ENCODE data around the gene EML3. TPM values are rescaled to one million over a fixed set of nuclear protein-coding genes. Genes with fewer than 3 reads are reported as not detected.

The EML3 gene
- total and polyA plus RNA-seq, 2 of the 13 experiments (the other 11 are each of a cell fraction or from before 2014, with no cell fraction given): 10.6 to 12.3 TPM

DNA sequence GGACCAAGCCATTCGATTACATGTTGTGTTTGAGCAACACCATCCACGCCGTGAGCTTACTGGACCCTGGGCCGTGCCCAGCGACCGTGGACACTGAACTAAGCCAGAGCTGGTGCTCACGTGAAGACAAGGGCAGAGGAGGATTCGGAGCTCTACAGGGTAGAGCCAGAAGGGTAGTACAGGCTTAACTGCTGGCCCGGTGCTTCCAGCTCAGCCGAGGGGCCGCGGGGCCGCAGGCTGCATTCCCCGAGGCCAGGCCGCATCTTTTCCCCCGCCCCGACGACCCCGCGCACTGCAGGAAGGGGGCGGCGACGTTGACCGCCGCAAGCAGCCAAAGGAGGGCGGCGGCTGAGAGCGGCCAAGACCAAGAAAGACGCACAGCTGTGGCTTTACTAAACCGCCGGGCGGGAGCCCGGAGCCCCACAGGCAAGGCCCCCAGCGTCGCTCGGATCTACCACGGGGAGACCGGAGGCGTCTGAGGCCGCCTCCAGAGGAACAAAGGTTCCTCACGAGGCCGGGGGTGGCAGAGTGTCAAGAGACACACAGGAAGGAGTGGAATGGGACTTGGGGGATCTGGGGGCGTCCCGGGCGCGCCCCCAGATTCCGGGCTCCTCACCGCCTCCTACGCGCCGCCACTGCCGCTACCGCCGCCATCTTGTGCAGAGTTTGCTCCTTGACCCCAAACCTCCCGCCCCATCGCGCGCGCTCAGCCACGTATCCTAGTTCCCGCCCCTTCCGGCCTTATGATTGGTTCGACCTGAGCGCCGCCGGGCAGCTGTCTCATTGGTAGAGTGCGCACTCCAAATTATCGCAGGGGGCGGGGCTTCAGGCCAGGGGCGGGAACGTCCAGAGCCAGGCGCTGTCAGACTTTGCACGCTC is 33.6 kb upstream of the EML3 start, which contains the start of gene GANAB (continued):
- TF ChIP-seq, protein P1, sequence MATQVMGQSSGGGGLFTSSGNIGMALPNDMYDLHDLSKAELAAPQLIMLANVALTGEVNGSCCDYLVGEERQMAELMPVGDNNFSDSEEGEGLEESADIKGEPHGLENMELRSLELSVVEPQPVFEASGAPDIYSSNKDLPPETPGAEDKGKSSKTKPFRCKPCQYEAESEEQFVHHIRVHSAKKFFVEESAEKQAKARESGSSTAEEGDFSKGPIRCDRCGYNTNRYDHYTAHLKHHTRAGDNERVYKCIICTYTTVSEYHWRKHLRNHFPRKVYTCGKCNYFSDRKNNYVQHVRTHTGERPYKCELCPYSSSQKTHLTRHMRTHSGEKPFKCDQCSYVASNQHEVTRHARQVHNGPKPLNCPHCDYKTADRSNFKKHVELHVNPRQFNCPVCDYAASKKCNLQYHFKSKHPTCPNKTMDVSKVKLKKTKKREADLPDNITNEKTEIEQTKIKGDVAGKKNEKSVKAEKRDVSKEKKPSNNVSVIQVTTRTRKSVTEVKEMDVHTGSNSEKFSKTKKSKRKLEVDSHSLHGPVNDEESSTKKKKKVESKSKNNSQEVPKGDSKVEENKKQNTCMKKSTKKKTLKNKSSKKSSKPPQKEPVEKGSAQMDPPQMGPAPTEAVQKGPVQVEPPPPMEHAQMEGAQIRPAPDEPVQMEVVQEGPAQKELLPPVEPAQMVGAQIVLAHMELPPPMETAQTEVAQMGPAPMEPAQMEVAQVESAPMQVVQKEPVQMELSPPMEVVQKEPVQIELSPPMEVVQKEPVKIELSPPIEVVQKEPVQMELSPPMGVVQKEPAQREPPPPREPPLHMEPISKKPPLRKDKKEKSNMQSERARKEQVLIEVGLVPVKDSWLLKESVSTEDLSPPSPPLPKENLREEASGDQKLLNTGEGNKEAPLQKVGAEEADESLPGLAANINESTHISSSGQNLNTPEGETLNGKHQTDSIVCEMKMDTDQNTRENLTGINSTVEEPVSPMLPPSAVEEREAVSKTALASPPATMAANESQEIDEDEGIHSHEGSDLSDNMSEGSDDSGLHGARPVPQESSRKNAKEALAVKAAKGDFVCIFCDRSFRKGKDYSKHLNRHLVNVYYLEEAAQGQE (IDR thresholded peaks at IDR 0.05; ENCODE audit: borderline replicate concordance in 1 of 2, low read depth in 1 of 2, low read length in 2 of 2): peak in 1 of 2 experiments; percentile 73; a peak in 1 of 4 replicates
- TF ChIP-seq ZNF737 (CRISPR knock-in tag; IDR thresholded peaks at IDR 0.05; ENCODE audit: borderline replicate concordance): no peak
- TF ChIP-seq ZNF292 (CRISPR knock-in tag; IDR thresholded peaks at IDR 0.05; ENCODE audit: borderline replicate concordance, low read depth): 0 out of 2 replicates have a peak, but pooled peaks have one; percentile 33
- 0 out of 2 replicates have a peak, but pooled peaks have one; percentile 22 for TF ChIP-seq TBX2 (CRISPR knock-in tag; IDR thresholded peaks at IDR 0.05; ENCODE audit: borderline replicate concordance)
- TF ChIP-seq, protein P2, sequence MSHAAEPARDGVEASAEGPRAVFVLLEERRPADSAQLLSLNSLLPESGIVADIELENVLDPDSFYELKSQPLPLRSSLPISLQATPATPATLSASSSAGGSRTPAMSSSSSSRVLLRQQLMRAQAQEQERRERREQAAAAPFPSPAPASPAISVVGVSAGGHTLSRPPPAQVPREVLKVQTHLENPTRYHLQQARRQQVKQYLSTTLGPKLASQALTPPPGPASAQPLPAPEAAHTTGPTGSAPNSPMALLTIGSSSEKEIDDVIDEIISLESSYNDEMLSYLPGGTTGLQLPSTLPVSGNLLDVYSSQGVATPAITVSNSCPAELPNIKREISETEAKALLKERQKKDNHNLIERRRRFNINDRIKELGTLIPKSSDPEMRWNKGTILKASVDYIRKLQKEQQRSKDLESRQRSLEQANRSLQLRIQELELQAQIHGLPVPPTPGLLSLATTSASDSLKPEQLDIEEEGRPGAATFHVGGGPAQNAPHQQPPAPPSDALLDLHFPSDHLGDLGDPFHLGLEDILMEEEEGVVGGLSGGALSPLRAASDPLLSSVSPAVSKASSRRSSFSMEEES (CRISPR knock-in tag; IDR thresholded peaks at IDR 0.05): 0 out of 2 replicates have a peak, but pooled peaks have one; percentile 24
- no peak for TF ChIP-seq ADNP (CRISPR knock-in tag; IDR thresholded peaks at IDR 0.05)
- TF ChIP-seq, protein P3, sequence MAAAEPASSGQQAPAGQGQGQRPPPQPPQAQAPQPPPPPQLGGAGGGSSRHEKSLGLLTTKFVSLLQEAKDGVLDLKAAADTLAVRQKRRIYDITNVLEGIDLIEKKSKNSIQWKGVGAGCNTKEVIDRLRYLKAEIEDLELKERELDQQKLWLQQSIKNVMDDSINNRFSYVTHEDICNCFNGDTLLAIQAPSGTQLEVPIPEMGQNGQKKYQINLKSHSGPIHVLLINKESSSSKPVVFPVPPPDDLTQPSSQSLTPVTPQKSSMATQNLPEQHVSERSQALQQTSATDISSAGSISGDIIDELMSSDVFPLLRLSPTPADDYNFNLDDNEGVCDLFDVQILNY (CRISPR knock-in tag; conservative IDR thresholded peaks at IDR 0.05): peak; percentile 19; the same call in 1 of the 2 replicates
- TF ChIP-seq CCDC6 (CRISPR knock-in tag; IDR thresholded peaks at IDR 0.05): peak; percentile 85
- TF ChIP-seq MXI1 (IDR thresholded peaks at IDR 0.05; ENCODE audit: borderline replicate concordance, low read depth, low read length): peak; percentile 95; the same call in 2 of the 3 replicates
- 0 out of 2 replicates have a peak, but pooled peaks have one; percentile 30 for TF ChIP-seq POGZ (CRISPR knock-in tag; IDR thresholded peaks at IDR 0.05)
- TF ChIP-seq, protein P4, sequence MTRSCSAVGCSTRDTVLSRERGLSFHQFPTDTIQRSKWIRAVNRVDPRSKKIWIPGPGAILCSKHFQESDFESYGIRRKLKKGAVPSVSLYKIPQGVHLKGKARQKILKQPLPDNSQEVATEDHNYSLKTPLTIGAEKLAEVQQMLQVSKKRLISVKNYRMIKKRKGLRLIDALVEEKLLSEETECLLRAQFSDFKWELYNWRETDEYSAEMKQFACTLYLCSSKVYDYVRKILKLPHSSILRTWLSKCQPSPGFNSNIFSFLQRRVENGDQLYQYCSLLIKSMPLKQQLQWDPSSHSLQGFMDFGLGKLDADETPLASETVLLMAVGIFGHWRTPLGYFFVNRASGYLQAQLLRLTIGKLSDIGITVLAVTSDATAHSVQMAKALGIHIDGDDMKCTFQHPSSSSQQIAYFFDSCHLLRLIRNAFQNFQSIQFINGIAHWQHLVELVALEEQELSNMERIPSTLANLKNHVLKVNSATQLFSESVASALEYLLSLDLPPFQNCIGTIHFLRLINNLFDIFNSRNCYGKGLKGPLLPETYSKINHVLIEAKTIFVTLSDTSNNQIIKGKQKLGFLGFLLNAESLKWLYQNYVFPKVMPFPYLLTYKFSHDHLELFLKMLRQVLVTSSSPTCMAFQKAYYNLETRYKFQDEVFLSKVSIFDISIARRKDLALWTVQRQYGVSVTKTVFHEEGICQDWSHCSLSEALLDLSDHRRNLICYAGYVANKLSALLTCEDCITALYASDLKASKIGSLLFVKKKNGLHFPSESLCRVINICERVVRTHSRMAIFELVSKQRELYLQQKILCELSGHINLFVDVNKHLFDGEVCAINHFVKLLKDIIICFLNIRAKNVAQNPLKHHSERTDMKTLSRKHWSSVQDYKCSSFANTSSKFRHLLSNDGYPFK (CRISPR knock-in tag; IDR thresholded peaks at IDR 0.05; ENCODE audit: borderline replicate concordance): peak; percentile 80; the same call in 1 of the 2 replicates
- peak; percentile 96 for TF ChIP-seq TAF1 (CRISPR knock-in tag; IDR thresholded peaks at IDR 0.05)
- peak; percentile 83 for TF ChIP-seq NFYC (CRISPR knock-in tag; IDR thresholded peaks at IDR 0.05)
- TF ChIP-seq, protein P5, sequence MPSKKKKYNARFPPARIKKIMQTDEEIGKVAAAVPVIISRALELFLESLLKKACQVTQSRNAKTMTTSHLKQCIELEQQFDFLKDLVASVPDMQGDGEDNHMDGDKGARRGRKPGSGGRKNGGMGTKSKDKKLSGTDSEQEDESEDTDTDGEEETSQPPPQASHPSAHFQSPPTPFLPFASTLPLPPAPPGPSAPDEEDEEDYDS (CRISPR knock-in tag; IDR thresholded peaks at IDR 0.05): peak; percentile 90
- TF ChIP-seq KLF16 (CRISPR knock-in tag; IDR thresholded peaks at IDR 0.05): peak in 1 of 2 experiments; percentile 89; a peak in 2 of 4 replicates
- no peak for TF ChIP-seq ZKSCAN1 (IDR thresholded peaks at IDR 0.05; ENCODE audit: low read length)
- 0 out of 2 replicates have a peak, but pooled peaks have one; percentile 60 for TF ChIP-seq ZNF333 (CRISPR knock-in tag; IDR thresholded peaks at IDR 0.05; ENCODE audit: borderline replicate concordance)
- peak; percentile 74 for TF ChIP-seq KDM5B (CRISPR knock-in tag; IDR thresholded peaks at IDR 0.05; ENCODE audit: borderline replicate concordance)

Data from HepG2 (cell line).